Suprapubic skin (tissue), 4 donors: ENCODE measurements around the gene CFAP65.

ENCODE experiments used
- EP300 ChIP-seq: sonication (generic); formaldehyde crosslinking; IDR thresholded peaks from one replicate; pipeline ENCODE4 v1.6.1; 2017; ENCODE audit warnings: antibody characterized with exemption
- POLR2A ChIP-seq, 2 donors: fragments of 450-650 bp; IDR thresholded peaks; one replicate each; pipeline ENCODE4 v1.6.1; 2017; ENCODE audit warnings: antibody characterized with exemption in 2 of 2, mild to moderate bottlenecking in 2 of 2, moderate library complexity in 2 of 2
- POLR2AphosphoS5 ChIP-seq, 3 donors: sonication (generic); formaldehyde crosslinking; IDR thresholded peaks; one replicate each; pipeline ENCODE4 v1.6.1; 2017; ENCODE audit warnings: antibody characterized with exemption in 3 of 3
- TF ChIP-seq, protein P1 (sequence below), 2 donors: fragments of 200-600 bp in 1 of 2; fragments of 450-650 bp in 1 of 2; sonication (generic) in 1 of 2; IDR thresholded peaks; one replicate each; pipeline ENCODE4 v1.5.1; 2016 to 2019; ENCODE audit warnings: antibody characterized with exemption in 2 of 2, mild to moderate bottlenecking in 1 of 2, moderate library complexity in 1 of 2

DNA sequence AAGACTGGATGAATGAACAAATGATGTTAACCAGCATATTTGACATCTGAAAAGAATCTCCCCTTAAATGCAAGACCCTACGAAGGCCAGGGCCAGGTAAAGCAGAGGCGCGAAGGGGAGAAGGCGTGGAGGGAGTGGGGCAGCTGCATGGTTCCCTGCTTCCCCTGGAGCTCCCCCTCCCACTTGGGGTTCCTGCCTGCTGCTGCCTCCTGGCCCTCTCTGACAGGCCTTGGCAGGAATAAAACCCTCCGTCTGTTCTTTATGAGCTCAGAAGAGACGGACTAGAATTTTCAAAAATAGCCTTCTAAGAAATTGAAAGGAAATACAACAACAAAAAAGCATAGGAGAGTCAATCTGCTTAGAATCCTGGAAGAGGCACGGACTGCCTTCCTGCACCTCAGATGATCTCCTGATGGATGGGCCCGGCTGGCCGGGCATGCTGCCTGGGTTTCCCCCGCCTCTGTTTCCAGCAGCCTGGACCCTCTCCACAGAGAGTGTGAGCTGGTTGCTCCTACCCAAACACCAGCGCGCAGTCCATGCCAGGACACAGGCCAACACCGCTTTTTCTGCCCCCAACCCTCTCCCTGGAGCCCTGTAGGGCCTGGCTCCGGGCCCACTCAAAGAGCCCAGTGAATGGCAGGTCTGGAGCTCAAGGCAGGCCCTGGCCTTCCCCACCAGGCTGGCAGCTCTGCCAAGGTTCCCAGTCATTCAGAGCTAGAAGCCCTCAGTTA is 23.9 kb downstream of the CFAP65 start:
- no peak for TF ChIP-seq POLR2A (IDR thresholded peaks at IDR 0.05)
- TF ChIP-seq POLR2AphosphoS5 (IDR thresholded peaks at IDR 0.05): no peak
- TF ChIP-seq, protein P1, sequence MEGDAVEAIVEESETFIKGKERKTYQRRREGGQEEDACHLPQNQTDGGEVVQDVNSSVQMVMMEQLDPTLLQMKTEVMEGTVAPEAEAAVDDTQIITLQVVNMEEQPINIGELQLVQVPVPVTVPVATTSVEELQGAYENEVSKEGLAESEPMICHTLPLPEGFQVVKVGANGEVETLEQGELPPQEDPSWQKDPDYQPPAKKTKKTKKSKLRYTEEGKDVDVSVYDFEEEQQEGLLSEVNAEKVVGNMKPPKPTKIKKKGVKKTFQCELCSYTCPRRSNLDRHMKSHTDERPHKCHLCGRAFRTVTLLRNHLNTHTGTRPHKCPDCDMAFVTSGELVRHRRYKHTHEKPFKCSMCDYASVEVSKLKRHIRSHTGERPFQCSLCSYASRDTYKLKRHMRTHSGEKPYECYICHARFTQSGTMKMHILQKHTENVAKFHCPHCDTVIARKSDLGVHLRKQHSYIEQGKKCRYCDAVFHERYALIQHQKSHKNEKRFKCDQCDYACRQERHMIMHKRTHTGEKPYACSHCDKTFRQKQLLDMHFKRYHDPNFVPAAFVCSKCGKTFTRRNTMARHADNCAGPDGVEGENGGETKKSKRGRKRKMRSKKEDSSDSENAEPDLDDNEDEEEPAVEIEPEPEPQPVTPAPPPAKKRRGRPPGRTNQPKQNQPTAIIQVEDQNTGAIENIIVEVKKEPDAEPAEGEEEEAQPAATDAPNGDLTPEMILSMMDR (IDR thresholded peaks at IDR 0.05): no peak
- no peak for TF ChIP-seq EP300
